Chondrocyte (in vitro differentiated cells): Measurements from ENCODE around the gene LMCD1. TPM values are rescaled to one million over a fixed set of nuclear protein-coding genes. Genes with fewer than 3 reads are reported as not detected.

ENCODE experiments used
- DNase-seq: peaks from one replicate; pipeline ENCODE4 v3.0.0; 2021; ENCODE audit warnings: mixed read lengths, low spot score
- H3K27ac Mint-ChIP-seq: one replicate; pipeline ENCODE4 v1.8.0; 2021; ENCODE audit warnings: mild to moderate bottlenecking, moderate library complexity, mixed read lengths; ENCODE audit not compliant: unreplicated experiment
- H3K27me3 Mint-ChIP-seq: 2 replicates; pipeline ENCODE4 v1.8.0; 2021; ENCODE audit warnings: low read depth, mixed read lengths
- H3K36me3 Mint-ChIP-seq: 2 replicates; pipeline ENCODE4 v1.8.0; 2021; ENCODE audit warnings: low read depth, mixed read lengths
- H3K4me1 Mint-ChIP-seq: 2 replicates; pipeline ENCODE4 v1.8.0; 2021; ENCODE audit warnings: low read depth, mild to moderate bottlenecking, mixed read lengths
- H3K4me3 Mint-ChIP-seq: one replicate; pipeline ENCODE4 v1.8.0; 2021; ENCODE audit warnings: mild to moderate bottlenecking, moderate library complexity, mixed read lengths; ENCODE audit not compliant: unreplicated experiment
- H3K9me3 Mint-ChIP-seq: 2 replicates; pipeline ENCODE4 v1.8.0; 2021; ENCODE audit warnings: low read depth, mixed read lengths
- total RNA-seq: library from RNA; stranded (reverse); gene quantifications from 3 replicates; pipeline ENCODE4 v1.2.1, GENCODE V29; 2021
- TF ChIP-seq, protein P1 (sequence below): fragments of 200-600 bp; sonication (generic); IDR thresholded peaks from 2 replicates; pipeline ENCODE4 v1.5.0; 2021; ENCODE audit warnings: antibody characterized with exemption, mild to moderate bottlenecking, moderate library complexity

LMCD1 gene
- total RNA-seq, 1 donor from 2014 or later, result 263 TPM

DNA sequence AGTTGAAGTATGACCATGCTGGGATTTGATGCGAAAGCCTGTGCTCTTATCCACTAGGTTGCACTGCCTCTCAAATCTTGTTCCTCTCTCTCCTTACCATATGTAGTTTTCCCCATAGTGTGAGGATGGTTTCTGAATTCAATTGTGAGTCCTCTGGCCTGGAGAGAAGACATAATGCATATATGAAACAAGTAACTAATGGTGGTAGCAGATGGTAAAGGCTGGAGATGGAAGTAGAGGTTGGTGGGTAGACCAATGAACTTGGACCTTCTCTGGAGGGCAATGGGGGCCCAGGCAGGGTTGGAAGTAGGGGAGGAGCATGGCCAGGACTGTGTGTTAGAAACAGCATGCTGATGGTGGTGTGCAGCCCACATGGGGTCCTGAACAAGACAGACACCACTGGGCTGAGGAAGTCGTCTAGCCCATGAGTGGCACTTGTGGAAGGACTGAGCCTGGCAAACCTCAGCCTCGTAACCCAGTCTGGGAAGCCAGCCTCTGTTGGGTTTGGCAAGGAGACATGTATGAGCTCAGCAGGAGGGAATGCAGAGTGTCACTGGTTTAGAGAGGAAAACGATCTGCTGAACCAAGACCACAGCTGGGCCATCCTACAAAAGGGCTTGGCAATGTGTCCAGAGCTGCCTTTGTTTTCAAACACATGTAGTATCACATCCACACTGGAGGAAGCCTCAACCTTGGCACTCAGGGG lies 18.5 kb upstream of the LMCD1 start:
- TF ChIP-seq, protein P1, sequence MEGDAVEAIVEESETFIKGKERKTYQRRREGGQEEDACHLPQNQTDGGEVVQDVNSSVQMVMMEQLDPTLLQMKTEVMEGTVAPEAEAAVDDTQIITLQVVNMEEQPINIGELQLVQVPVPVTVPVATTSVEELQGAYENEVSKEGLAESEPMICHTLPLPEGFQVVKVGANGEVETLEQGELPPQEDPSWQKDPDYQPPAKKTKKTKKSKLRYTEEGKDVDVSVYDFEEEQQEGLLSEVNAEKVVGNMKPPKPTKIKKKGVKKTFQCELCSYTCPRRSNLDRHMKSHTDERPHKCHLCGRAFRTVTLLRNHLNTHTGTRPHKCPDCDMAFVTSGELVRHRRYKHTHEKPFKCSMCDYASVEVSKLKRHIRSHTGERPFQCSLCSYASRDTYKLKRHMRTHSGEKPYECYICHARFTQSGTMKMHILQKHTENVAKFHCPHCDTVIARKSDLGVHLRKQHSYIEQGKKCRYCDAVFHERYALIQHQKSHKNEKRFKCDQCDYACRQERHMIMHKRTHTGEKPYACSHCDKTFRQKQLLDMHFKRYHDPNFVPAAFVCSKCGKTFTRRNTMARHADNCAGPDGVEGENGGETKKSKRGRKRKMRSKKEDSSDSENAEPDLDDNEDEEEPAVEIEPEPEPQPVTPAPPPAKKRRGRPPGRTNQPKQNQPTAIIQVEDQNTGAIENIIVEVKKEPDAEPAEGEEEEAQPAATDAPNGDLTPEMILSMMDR, result peak; percentile 12
- Mint-ChIP-seq H3K4me1 (peaks cover 76% of the 10 kb centered on the region), H3K4me3 (no peak overlapping the region), H3K9me3 (peaks cover 17% of the 10 kb centered on the region), H3K27me3 (no peaks in the 10 kb centered on the region), H3K27ac (peak overlapping the region; percentile 87), H3K36me3 (peaks cover 6% of the 10 kb centered on the region)
- DNase-seq, result peak; percentile 89

DNA sequence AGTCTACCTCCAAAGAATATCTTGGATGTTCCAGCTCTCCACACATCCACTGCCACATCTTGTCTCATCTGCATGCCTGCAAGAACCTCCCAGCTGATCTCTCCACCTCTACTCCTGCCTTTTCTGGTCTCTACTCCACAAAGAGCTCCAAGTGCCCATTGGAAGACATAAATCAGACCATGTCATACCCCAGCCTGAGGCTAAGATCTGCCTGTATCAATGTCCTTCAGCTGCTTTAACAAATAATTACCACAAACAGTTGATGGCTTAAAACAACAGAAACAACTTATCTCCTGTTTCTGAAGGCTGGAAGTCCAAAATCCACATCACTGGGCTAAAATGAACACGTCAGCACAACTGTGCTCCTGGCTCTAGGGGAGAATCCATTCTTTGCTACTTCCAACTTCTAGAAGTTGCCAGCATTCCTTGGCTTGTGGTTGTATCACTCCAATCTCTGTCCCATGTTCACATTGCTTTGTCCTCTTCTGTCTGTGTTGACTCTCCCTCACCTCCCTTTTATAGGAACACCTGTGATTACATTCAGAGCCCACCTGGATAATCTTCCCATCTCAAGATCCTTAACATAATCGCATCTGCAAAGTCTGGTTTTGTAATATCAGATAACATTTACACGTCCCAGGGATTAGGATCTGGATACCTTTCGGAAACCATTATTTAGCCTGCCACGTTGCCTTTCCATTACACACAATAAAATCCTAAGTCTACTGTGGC lies 17.0 kb upstream of the LMCD1 start:
- Mint-ChIP-seq H3K36me3 (peaks cover 6% of the 10 kb centered on the region), H3K4me1 (peaks cover 90% of the 10 kb centered on the region), H3K27me3 (no peaks in the 10 kb centered on the region), H3K4me3 (no peak overlapping the region), H3K9me3 (peaks cover 17% of the 10 kb centered on the region), H3K27ac (peak overlapping the region; percentile 80)
- TF ChIP-seq, protein P1, result no peak
- no peak for DNase-seq

DNA sequence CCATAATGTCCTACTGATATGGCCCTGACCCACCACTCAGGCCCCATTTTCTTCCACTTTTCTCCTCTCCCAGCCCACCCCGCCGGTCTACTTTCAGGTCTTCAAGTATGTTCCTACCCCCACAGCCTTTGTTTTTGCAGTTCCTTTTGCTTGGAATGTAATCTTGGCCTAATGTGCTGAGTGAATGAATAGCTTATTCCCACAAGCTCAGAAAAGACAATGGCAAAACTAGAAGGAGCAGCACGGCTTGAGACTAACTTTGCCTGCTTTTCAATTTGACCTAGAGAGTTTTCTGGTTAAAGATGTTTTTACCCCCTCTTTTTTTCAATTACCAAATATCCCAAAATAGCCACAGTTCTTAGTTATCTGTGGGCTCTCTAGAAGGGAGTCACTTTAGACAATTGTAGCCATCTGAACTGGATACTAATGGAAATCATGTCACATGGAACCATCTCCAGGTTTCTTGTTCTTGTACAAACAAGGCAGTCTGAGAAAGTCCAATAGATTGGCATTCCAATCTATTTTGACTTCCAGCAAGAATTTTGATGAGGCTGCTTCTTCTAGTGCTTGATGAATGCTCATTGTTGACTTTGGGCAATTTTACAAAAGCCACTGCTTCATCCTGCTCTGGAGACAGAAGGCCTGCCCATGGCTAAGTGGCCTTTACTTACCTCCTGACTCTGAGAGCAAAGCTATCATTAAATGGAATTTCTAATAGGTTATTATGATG lies 16.3 kb upstream of the LMCD1 start:
- no peak for DNase-seq
- peaks cover 17% of the 10 kb centered on the region for H3K9me3 Mint-ChIP-seq
- peaks cover 6% of the 10 kb centered on the region for H3K36me3 Mint-ChIP-seq
- peak overlapping the region; percentile 80 for H3K27ac Mint-ChIP-seq
- H3K4me3 Mint-ChIP-seq, result no peak overlapping the region
- TF ChIP-seq, protein P1, result no peak
- H3K4me1 Mint-ChIP-seq, result peaks cover 95% of the 10 kb centered on the region
- no peaks in the 10 kb centered on the region for H3K27me3 Mint-ChIP-seq

DNA sequence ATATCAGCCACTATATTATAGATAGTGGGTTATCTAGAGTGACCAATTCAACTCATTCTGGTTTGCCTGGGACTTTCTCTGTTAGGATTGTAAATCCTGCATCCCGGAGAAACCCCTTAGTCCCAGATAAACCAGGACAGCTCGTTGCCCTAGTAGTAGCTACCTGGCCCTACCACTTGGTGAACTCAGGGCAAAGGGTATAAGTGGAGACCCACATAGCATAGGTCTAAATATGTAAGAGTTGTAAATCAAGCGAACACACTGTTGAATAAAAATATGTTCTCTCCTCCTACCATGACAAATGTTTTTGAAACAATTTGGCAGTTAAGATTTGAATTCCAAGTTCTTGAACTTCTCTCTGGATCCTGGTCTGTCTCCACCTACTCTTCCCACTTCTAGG lies 15.7 kb upstream of the LMCD1 start:
- H3K4me3 Mint-ChIP-seq, result no peak overlapping the region

More for the DNA sequence above, 15.7 kb upstream of the LMCD1 start:
- Mint-ChIP-seq H3K27ac (peak overlapping the region; percentile 80), H3K4me1 (peaks cover 96% of the 10 kb centered on the region), H3K9me3 (peaks cover 17% of the 10 kb centered on the region), H3K27me3 (no peaks in the 10 kb centered on the region), H3K36me3 (peaks cover 6% of the 10 kb centered on the region)
- TF ChIP-seq, protein P1, result no peak
- DNase-seq, result no peak
